K562 (cell line): ENCODE results near the gene OXSR1. TPM values are rescaled to one million over a fixed set of nuclear protein-coding genes. Genes with fewer than 3 reads are reported as not detected.
A peak's percentile ranks its signal among the peaks of the same experiment; 100 is the strongest.

ENCODE experiments used
- CBX1 ChIP-seq: sonication (generic); IDR thresholded peaks from 2 replicates; pipeline ENCODE4 v1.6.1; 2016; ENCODE audit warnings: antibody characterized with exemption, low read depth, mild to moderate bottlenecking
- CSDE1 ChIP-seq, 2 experiments: fragments of 450-650 bp; IDR thresholded peaks; 2 replicates each; pipeline ENCODE4 v1.6.1; 2016; ENCODE audit warnings: mild to moderate bottlenecking in 1 of 2
- POLR2A ChIP-seq: fragments of 450-650 bp; conservative IDR thresholded peaks from 2 replicates; pipeline ENCODE4 v1.6.1; 2016
- RUNX1 ChIP-seq: sonication (generic); IDR thresholded peaks from 2 replicates; pipeline ENCODE4 v1.6.1; 2016; ENCODE audit warnings: antibody characterized with exemption, low read depth
- SREBF2 ChIP-seq: sonication (generic); formaldehyde crosslinking; IDR thresholded peaks from 2 replicates; pipeline ENCODE4 v1.4.0; 2020; ENCODE audit warnings: mild to moderate bottlenecking, missing genetic modification reagents
- ZNF217 ChIP-seq: sonication (generic); formaldehyde crosslinking; IDR thresholded peaks from 2 replicates; pipeline ENCODE4 v1.8.0; 2022; ENCODE audit warnings: mild to moderate bottlenecking, missing genetic modification reagents
- ZNF274 ChIP-seq: IDR thresholded peaks from 2 replicates; pipeline ENCODE4 v1.6.1; 2011; ENCODE audit warnings: low read depth, mild to moderate bottlenecking, low read length, moderate library complexity, borderline replicate concordance
- ZNF507 ChIP-seq: conservative IDR thresholded peaks from 2 replicates; pipeline ENCODE4 v1.6.1; 2017; ENCODE audit warnings: missing genetic modification characterization, missing compliant biosample characterization
- ZNF79 ChIP-seq: fragments of 250-450 bp; sonication (Bioruptor Pico); IDR thresholded peaks from 2 replicates; pipeline ENCODE4 v1.4.0; 2020; ENCODE audit warnings: low read depth, mild to moderate bottlenecking, moderate library complexity
- polyA plus RNA-seq, 8 experiments: library from polyadenylated mRNA; depleted of rRNA in 4 of 8; stranded (reverse) in 5 of 8; unstranded in 3 of 8; fragments of >200 nt; fragmentation: Nextera tagmentation in 2 of 8; fragmentation: Illumina TruSeq in 1 of 8; extraction: Ambion mirVana in 2 of 8; extraction: Trizol in 1 of 8; gene quantifications; 2 replicates each; pipeline versions ENCODE4 v1.2.1 to v1.2.3, GENCODE V29; 2011 to 2014; ENCODE audit warnings: inconsistent platforms in 1 of 8, missing spikeins in 1 of 8
- total RNA-seq, 7 experiments: library from RNA; depleted of rRNA in 6 of 7; stranded (reverse); fragments of >200 nt in 6 of 7; fragmentation: Illumina TruSeq in 2 of 7; extraction: Trizol in 2 of 7; gene quantifications; 2 replicates each; pipeline versions ENCODE4 v1.2.1 to v1.2.3, GENCODE V29; 2011 to 2021; ENCODE audit warnings: low replicate concordance in 1 of 7
- TF ChIP-seq, protein P1 (sequence below): IDR thresholded peaks from 2 replicates; pipeline ENCODE4 v1.6.1; 2011; ENCODE audit warnings: borderline replicate concordance, low read depth, mild to moderate bottlenecking, moderate library complexity, low read length; ENCODE audit not compliant: insufficient read depth, poor library complexity, severe bottlenecking
- TF ChIP-seq, protein P2 (sequence below): sonication (generic); formaldehyde crosslinking; IDR thresholded peaks from 2 replicates; pipeline ENCODE4 v1.8.1; 2023; ENCODE audit warnings: mild to moderate bottlenecking, missing genetic modification reagents
- TF ChIP-seq, protein P3 (sequence below): fragments of 450-650 bp; IDR thresholded peaks from 2 replicates; pipeline ENCODE4 v1.6.1; 2016; ENCODE audit warnings: mild to moderate bottlenecking
- TF ChIP-seq, protein P4 (sequence below), 2 experiments: fragments of 150-350 bp in 1 of 2; IDR thresholded peaks; 2 replicates each; pipeline ENCODE4 v1.6.1; 2012 to 2016; ENCODE audit warnings: low read depth in 2 of 2, low read length in 2 of 2, mild to moderate bottlenecking in 1 of 2, moderate library complexity in 1 of 2
- TF ChIP-seq, protein P5 (sequence below): sonication (generic); formaldehyde crosslinking; IDR thresholded peaks from 2 replicates; pipeline ENCODE4 v1.8.0; 2023; ENCODE audit warnings: mild to moderate bottlenecking, missing genetic modification reagents

OXSR1 gene
- total and polyA plus RNA-seq, 9 of the 15 experiments (the other 6 are each of a cell fraction or from before 2014, with no cell fraction given) = 15.7 to 87.6 (median 48.7) TPM

DNA sequence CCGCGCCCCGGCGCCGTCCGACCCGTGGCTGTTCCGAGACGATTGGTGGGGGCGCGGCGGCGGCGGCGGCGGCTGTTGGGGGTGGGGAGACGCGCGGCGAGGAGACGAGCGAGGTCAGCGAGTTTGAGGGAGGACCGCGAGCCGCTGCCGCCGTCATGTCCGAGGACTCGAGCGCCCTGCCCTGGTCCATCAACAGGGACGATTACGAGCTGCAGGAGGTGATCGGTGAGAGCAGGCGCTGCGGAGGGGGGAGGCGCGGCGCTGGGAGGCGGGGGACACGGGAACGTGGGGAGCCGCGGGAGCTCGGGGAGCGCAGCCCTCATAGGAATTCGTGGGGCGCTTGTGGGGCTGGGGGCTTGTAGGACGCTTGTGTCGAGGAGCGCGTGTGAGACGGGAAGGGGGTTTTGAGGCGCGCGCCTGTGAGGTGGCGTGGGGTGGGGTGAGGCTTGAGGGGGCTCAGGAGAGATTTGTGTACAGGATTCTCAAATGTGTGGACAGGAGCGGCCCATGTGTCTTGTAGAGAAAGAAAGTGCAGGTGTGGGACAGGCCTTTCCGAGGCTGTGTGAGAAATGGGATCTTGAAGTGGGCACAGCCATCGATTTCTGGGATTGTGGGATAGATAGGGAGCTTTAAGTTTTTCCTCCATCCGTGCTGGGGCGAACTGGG lies 518 bp downstream of the OXSR1 start (continued):
- TF ChIP-seq, protein P1, sequence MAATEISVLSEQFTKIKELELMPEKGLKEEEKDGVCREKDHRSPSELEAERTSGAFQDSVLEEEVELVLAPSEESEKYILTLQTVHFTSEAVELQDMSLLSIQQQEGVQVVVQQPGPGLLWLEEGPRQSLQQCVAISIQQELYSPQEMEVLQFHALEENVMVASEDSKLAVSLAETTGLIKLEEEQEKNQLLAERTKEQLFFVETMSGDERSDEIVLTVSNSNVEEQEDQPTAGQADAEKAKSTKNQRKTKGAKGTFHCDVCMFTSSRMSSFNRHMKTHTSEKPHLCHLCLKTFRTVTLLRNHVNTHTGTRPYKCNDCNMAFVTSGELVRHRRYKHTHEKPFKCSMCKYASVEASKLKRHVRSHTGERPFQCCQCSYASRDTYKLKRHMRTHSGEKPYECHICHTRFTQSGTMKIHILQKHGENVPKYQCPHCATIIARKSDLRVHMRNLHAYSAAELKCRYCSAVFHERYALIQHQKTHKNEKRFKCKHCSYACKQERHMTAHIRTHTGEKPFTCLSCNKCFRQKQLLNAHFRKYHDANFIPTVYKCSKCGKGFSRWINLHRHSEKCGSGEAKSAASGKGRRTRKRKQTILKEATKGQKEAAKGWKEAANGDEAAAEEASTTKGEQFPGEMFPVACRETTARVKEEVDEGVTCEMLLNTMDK = no peak
- TF ChIP-seq RUNX1 (no peak), ZNF217 (no peak), ZNF507 (tag) (no peak), CBX1 (0 out of 2 replicates have a peak, but pooled peaks have one; percentile 21), CSDE1 (IDR thresholded peaks at IDR 0.05) (no peak), ZNF274 (no peak), SREBF2 (no peak), ZNF79 (CRISPR knock-in tag) (no peak), POLR2A (peak; percentile 1; the same call in 1 of the 2 replicates)
- TF ChIP-seq, protein P2, sequence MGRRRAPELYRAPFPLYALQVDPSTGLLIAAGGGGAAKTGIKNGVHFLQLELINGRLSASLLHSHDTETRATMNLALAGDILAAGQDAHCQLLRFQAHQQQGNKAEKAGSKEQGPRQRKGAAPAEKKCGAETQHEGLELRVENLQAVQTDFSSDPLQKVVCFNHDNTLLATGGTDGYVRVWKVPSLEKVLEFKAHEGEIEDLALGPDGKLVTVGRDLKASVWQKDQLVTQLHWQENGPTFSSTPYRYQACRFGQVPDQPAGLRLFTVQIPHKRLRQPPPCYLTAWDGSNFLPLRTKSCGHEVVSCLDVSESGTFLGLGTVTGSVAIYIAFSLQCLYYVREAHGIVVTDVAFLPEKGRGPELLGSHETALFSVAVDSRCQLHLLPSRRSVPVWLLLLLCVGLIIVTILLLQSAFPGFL (CRISPR knock-in tag) = no peak
- TF ChIP-seq, protein P3, sequence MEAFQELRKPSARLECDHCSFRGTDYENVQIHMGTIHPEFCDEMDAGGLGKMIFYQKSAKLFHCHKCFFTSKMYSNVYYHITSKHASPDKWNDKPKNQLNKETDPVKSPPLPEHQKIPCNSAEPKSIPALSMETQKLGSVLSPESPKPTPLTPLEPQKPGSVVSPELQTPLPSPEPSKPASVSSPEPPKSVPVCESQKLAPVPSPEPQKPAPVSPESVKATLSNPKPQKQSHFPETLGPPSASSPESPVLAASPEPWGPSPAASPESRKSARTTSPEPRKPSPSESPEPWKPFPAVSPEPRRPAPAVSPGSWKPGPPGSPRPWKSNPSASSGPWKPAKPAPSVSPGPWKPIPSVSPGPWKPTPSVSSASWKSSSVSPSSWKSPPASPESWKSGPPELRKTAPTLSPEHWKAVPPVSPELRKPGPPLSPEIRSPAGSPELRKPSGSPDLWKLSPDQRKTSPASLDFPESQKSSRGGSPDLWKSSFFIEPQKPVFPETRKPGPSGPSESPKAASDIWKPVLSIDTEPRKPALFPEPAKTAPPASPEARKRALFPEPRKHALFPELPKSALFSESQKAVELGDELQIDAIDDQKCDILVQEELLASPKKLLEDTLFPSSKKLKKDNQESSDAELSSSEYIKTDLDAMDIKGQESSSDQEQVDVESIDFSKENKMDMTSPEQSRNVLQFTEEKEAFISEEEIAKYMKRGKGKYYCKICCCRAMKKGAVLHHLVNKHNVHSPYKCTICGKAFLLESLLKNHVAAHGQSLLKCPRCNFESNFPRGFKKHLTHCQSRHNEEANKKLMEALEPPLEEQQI = no peak
- TF ChIP-seq, protein P4, sequence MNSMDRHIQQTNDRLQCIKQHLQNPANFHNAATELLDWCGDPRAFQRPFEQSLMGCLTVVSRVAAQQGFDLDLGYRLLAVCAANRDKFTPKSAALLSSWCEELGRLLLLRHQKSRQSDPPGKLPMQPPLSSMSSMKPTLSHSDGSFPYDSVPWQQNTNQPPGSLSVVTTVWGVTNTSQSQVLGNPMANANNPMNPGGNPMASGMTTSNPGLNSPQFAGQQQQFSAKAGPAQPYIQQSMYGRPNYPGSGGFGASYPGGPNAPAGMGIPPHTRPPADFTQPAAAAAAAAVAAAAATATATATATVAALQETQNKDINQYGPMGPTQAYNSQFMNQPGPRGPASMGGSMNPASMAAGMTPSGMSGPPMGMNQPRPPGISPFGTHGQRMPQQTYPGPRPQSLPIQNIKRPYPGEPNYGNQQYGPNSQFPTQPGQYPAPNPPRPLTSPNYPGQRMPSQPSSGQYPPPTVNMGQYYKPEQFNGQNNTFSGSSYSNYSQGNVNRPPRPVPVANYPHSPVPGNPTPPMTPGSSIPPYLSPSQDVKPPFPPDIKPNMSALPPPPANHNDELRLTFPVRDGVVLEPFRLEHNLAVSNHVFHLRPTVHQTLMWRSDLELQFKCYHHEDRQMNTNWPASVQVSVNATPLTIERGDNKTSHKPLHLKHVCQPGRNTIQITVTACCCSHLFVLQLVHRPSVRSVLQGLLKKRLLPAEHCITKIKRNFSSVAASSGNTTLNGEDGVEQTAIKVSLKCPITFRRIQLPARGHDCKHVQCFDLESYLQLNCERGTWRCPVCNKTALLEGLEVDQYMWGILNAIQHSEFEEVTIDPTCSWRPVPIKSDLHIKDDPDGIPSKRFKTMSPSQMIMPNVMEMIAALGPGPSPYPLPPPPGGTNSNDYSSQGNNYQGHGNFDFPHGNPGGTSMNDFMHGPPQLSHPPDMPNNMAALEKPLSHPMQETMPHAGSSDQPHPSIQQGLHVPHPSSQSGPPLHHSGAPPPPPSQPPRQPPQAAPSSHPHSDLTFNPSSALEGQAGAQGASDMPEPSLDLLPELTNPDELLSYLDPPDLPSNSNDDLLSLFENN (IDR thresholded peaks at IDR 0.05; ENCODE audit: low read depth in 2 of 2, low read length in 2 of 2) = no peak
- TF ChIP-seq, protein P5, sequence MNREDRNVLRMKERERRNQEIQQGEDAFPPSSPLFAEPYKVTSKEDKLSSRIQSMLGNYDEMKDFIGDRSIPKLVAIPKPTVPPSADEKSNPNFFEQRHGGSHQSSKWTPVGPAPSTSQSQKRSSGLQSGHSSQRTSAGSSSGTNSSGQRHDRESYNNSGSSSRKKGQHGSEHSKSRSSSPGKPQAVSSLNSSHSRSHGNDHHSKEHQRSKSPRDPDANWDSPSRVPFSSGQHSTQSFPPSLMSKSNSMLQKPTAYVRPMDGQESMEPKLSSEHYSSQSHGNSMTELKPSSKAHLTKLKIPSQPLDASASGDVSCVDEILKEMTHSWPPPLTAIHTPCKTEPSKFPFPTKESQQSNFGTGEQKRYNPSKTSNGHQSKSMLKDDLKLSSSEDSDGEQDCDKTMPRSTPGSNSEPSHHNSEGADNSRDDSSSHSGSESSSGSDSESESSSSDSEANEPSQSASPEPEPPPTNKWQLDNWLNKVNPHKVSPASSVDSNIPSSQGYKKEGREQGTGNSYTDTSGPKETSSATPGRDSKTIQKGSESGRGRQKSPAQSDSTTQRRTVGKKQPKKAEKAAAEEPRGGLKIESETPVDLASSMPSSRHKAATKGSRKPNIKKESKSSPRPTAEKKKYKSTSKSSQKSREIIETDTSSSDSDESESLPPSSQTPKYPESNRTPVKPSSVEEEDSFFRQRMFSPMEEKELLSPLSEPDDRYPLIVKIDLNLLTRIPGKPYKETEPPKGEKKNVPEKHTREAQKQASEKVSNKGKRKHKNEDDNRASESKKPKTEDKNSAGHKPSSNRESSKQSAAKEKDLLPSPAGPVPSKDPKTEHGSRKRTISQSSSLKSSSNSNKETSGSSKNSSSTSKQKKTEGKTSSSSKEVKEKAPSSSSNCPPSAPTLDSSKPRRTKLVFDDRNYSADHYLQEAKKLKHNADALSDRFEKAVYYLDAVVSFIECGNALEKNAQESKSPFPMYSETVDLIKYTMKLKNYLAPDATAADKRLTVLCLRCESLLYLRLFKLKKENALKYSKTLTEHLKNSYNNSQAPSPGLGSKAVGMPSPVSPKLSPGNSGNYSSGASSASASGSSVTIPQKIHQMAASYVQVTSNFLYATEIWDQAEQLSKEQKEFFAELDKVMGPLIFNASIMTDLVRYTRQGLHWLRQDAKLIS (CRISPR knock-in tag) = peak; percentile 73; the same call in 1 of the 2 replicates
